H1 (cell line): ENCODE measurements around the gene EXOC1L. TPM values are rescaled to one million over a fixed set of nuclear protein-coding genes. Genes with fewer than 3 reads are reported as not detected.

Experiments
- EP300 ChIP-seq, 2 experiments: IDR thresholded peaks; 1 replicate in 1 of 2; 2 replicates in 1 of 2; pipeline ENCODE4 v1.6.1; 2011 to 2012; ENCODE audit warnings: low read depth in 2 of 2, low read length in 2 of 2, mild to moderate bottlenecking in 2 of 2, borderline replicate concordance in 1 of 2, inconsistent platforms in 1 of 2, moderate library complexity in 1 of 2
- polyA plus RNA-seq, 7 experiments: library from polyadenylated mRNA; depleted of rRNA in 3 of 7; stranded (reverse) in 5 of 7; unstranded in 2 of 7; fragments of >200 nt in 5 of 7; fragments of 200-250 nt in 2 of 7; gene quantifications; 1 replicate in 5 of 7; 2 replicates in 1 of 7; 4 replicates in 1 of 7; pipeline versions ENCODE4 v1.2.1 to v1.2.3, GENCODE V29; 2011 to 2013; ENCODE audit warnings: missing spikeins in 2 of 7, mixed read lengths in 2 of 7
- total RNA-seq: library from RNA; stranded (reverse); fragmentation: NEBNext Ultra II Directional; extraction: Animal tissue kit (Norgen Biotek cat#: 25700); gene quantifications from 2 replicates; pipeline ENCODE4 v1.2.1, GENCODE V29; 2021

EXOC1L gene
- total and polyA plus RNA-seq, 2 of the 8 experiments (the other 6 are each of a cell fraction or from before 2014, with no cell fraction given) = 0.08 TPM; not detected in 1

- no peak for TF ChIP-seq EP300 (IDR thresholded peaks at IDR 0.05; ENCODE audit: borderline replicate concordance in 1 of 2, low read depth in 2 of 2, low read length in 2 of 2)
Observed at GRCh38 chr4:55868581-55869090, 49.0 kb downstream of the EXOC1L start (continued).
